ENCODE results near the gene CX3CR1. TPM values are rescaled to one million over a fixed set of nuclear protein-coding genes. Genes with fewer than 3 reads are reported as not detected.
"Not testable (repeated sequence)": the region's sequence is repeated elsewhere in the genome, so short reads cannot be mapped to it uniquely, and the experiment has no call there.

CX3CR1 gene
- 1 to 10 TPM; 1.6 to 5.0 (median 4.2) TPM for polyA plus RNA-seq (ENCODE audit: insufficient read length in 4 of 4)

GRCh38 chr3:39279745-39280517 is at the start of gene CX3CR1:
TSS of gene CX3CR1 (minus strand) at chr3:39280036. CDS start at chr3:39266509, 13,527 bp downstream.
- no peak for DNase-seq (ENCODE audit: low read depth in 4 of 4, low spot score in 2 of 4)

- no peak for DNase-seq (ENCODE audit: low read depth in 4 of 4, low spot score in 2 of 4)
These were observed 49.7 kb upstream of the CX3CR1 start, which contains the start of gene CCR8 for GRCh38 chr3:39329493-39329892. TSS of gene CCR8 (plus strand) at chr3:39329709. CDS start at chr3:39332332, 2,623 bp downstream.

- DNase-seq (ENCODE audit: low read depth in 4 of 4, low spot score in 2 of 4) = no peak
These were observed 48.0 kb upstream of the CX3CR1 start for GRCh38 chr3:39327746-39328349.

DNA sequence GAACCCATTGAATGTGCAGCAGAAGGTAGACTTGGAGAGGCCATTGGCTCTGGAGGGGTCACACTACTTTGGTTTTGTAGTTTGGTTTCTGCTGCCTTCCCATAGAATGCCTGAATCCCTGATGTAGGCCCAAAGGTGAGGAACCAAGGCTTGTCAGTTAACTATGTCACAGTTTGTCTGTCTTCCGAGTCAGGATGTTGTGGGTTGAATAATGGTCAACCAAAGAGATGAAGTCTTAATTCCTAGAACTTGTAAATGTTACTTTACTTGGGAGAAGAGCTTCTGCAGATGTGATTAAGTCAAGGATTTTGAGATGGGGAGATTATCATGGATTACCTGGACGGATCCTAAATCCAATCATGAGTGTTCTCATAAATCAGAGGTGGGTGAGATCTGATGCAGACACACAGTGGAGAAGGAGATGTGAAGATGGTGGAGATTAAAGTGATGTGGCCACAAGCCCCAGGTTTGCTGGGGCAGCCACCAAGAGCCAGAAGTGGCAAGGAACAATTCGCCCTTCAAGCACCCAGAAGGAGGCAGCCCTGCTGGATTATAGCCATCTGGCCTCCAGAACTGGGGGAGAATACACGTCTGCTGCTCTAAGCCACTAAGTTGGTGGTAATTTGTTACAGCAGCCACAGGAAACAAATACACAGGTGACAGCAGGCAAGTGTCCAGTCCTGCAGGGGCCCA is 47.4 kb upstream of the CX3CR1 start:
- no peak for DNase-seq (ENCODE audit: low read depth in 4 of 4, low spot score in 2 of 4)

GRCh38 chr3:39325236-39325635 is 45.4 kb upstream of the CX3CR1 start:
- no peak for DNase-seq (ENCODE audit: low read depth in 4 of 4, low spot score in 2 of 4)

DNA sequence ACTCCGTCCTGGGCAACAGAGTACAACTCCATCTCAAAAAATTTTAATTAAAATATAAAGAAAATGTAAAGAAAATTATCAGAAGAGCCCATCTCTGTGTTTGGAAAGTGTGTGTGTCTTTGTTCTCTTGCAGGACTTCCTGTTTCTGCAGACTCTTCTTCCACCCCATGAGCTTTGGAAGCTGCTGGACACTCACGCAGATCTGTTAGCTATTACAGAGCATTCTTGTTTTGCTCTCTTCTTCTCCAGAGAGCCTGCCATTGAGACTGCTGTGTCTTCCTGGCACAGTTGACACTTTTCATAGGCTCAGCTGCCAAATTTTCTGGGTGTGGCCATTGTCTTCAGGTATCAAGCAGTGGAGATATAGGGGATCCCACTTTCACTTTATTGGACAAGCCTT is 43.7 kb upstream of the CX3CR1 start:
- no peak for DNase-seq (ENCODE audit: low read depth in 4 of 4, low spot score in 2 of 4)

DNA sequence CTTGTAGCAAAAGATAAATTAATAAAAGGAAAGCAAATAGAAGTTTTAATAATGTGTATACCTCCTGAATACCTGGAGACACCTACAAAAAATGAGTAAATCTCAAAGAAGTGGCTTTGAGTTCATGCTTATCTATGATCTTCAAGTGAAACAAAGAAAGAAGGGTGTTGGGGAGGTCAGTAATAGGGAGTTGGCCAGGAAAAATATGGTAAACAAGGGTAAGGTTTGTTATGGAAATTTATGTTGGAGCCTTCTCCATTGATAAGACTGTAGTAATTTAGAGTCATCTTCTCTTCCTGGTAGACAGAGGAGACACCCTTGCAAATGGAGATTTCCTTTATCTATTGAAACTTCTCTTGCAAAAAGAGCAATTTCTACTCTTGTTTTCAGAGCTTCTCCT is 43.1 kb upstream of the CX3CR1 start:
- DNase-seq (ENCODE audit: low read depth in 4 of 4, low spot score in 2 of 4) = no peak

GRCh38 chr3:39322209-39322715 is 42.4 kb upstream of the CX3CR1 start:
- not testable (repeated sequence) for DNase-seq (ENCODE audit: low read depth in 4 of 4, low spot score in 2 of 4)

DNA sequence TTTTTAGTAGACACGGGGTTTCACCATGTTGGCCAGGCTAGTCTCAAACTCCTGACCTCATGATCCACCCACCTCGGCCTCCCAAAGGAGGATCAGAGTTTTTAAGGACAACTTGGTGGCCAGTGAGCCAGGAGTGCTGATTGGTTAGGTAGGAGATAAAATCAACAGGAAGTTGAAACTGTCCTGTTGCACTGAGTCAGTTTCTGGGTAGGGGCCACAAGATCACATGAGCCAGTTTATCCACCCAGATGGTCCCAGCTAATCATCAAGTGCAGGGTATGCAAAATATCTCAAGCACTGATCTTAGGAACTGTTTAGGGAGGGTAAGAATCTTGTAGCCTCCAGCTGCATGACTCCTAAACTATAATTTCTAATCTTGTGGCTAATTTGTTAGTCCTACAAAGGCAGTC is 41.7 kb upstream of the CX3CR1 start:
- not testable (repeated sequence) for DNase-seq (ENCODE audit: low read depth in 4 of 4, low spot score in 2 of 4)

DNA sequence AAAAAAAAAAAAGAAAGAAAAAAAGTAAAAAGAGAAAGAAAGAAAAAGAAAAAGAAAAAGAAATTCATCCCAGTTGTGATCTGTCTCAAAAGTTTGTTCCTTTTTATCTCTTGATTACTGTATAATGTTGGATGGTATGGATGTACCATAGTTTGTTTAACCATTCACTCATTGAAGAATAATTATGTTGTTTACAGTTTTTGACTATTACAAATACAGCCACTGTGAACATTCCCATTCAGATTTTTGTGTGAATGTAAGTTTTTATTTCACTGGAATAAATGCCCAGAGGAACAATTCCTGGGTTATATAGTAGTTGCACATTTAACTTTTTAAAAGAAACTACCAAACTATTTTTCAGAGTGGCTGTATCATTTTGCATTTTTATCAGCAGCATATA is 39.4 kb upstream of the CX3CR1 start:
- no peak for DNase-seq (ENCODE audit: low read depth in 4 of 4, low spot score in 2 of 4)

DNA sequence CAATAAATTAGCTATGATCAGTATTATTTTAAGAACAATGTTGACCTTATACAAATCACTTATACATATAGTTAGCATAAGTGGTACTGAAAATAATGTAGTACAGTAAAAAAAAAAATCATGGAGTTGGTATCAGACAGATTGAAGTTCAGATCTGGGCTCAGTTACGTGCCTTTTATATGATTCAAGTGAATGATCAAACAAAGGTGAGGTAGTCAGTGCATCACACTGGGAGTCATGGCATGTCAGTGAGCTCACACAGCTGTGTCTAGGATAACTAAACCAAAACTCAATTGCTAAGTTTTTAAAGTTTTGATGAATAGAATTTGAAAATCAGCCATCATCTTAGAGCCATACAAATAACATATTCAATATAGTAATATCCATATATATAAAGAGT is 38.5 kb upstream of the CX3CR1 start:
- DNase-seq (ENCODE audit: low read depth in 4 of 4, low spot score in 2 of 4) = no peak

GRCh38 chr3:39317571-39318169 is 37.8 kb upstream of the CX3CR1 start:
- no peak for DNase-seq (ENCODE audit: low read depth in 4 of 4, low spot score in 2 of 4)

GRCh38 chr3:39315420-39315819 is 35.6 kb upstream of the CX3CR1 start:
- DNase-seq (ENCODE audit: low read depth in 4 of 4, low spot score in 2 of 4) = no peak

- DNase-seq (ENCODE audit: low read depth in 4 of 4, low spot score in 2 of 4) = no peak
These were observed 33.5 kb upstream of the CX3CR1 start for GRCh38 chr3:39313289-39313688.

GRCh38 chr3:39302178-39302577 is 22.3 kb upstream of the CX3CR1 start:
- DNase-seq (ENCODE audit: low read depth in 4 of 4, low spot score in 2 of 4) = no peak

GRCh38 chr3:39299279-39299678 is 19.4 kb upstream of the CX3CR1 start:
- no peak for DNase-seq (ENCODE audit: low read depth in 4 of 4, low spot score in 2 of 4)

DNA sequence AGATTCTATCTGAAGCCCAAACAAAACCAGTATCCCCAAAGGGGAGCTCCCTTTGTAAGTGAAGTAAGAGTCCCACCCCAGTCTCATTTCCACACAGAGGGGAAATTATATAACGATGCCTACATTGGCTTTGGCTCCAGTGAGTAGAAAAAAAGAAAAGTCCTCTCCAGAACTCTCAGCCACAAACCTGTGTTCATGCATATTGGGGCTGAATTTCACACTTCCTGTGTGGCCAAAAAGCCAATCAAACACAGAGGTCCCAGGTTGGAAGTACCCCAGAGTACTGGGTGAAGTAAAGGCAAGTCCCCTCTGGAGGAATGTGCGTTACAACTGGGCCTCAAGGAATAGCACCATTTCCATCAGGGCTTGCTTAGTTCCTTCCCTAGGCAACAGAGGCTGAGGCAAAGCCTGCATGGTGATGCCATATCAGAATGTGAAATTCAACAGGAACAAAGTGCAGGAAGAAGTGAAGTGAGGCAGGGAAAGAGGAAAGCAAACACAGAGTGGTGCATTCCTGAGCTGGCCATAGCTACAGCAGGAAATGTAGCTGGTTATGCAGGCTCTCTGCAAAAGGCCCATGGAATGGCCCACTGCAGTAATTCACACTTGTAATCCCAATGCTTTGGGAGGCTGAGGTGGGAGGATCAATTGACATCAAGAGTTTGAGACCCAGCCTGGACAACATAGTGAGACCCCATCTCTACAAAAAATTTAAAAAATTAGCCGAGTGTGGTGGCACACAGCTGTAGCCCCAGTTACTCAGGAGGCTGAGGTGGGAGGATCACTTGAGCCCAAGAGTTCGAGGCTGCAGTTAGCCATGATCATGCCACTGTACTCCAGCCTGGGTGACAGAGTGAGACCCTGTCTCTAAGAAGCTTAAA is 16.6 kb upstream of the CX3CR1 start:
- no peak for DNase-seq (ENCODE audit: low read depth in 4 of 4, low spot score in 2 of 4)

DNA sequence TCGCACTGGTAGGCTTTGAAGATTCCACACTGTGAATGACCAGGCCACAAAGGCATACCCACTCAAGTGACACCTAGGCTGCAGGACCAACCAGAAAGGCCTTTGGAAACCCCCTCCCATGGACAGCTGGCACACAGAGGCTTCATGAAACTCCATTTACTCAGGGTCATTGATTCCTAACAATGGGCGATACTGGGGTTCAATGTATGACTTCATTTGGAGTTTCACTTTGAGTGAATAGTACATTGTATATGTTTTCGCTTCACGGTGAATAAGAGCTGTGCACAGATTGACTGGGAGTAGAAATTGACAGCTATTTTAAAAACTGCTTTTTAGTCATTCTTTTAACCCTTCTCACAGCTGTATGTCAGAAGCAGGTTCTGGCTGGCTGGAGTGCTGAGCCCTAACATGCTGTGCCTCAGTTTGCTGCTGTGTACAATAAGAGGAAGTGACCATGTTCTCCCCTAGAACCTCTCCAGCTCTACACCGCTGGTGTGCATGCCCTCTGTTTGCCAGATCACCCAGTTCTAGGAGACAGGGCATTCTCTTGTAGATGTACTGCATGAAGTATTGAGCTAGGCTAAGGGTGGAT is 15.4 kb upstream of the CX3CR1 start:
- no peak for DNase-seq (ENCODE audit: low read depth in 4 of 4, low spot score in 2 of 4)

DNA sequence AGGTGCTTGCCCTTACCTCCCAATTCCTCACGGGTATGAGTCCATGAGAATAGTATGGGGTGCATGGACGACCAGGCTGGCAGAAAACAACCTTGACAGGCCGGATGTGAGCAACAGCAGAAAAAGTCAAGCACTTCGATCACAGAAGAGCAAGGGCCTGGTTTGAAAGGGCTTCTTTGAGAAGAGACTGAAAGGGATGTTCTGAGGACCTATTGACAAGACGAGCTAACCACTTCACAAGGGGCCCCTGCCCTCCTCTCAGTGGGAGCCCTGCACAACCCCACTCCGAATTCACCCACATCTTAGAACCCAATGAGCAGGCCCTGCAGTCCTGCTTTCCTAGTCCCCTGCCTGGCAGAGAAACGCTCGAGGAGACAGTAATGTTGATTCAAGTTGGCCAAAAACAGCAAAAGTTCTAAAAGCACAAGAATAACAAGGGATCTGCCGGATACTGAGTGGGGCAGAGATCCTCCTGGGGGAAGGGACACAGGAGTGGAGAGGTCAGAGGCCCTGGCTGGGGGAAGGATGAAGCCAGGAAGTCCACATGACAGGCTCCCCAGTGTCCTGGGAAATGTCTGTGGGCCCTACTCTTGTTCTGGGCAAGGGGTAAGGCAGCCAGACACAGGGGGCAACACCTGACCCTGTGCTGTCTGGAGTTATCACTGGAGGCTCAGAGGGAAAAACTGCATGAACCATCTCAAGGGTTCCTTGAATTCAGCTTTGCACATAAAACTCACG is 14.8 kb upstream of the CX3CR1 start:
- DNase-seq (ENCODE audit: low read depth in 4 of 4, low spot score in 2 of 4) = no peak

Measured in left renal cortex interstitium (tissue), 4 donors.